PC-3 (cell line): ENCODE measurements around the gene PDPK1.

Experiments
- CTCF ChIP-seq: fragments of 300-600 bp; sonication (generic); conservative IDR thresholded peaks from 2 replicates; pipeline ENCODE4 v1.5.1; 2017; ENCODE audit warnings: antibody characterized with exemption, low read depth, mild to moderate bottlenecking, low read length
- EZH2 ChIP-seq: fragments of 300-600 bp; sonication (generic); IDR thresholded peaks from one replicate; pipeline ENCODE4 v1.6.1; 2017; ENCODE audit warnings: antibody characterized with exemption, mild to moderate bottlenecking, low read length; ENCODE audit not compliant: unreplicated experiment
- EZH2phosphoT487 ChIP-seq: fragments of 300-600 bp; sonication (generic); IDR thresholded peaks from 2 replicates; pipeline ENCODE4 v1.6.1; 2018; ENCODE audit warnings: mild to moderate bottlenecking, antibody characterized with exemption, low read length, borderline replicate concordance

- TF ChIP-seq EZH2phosphoT487, result no peak
- TF ChIP-seq EZH2, result no peak
- no peak for TF ChIP-seq CTCF
Measured at GRCh38 chr16:2517954-2518605, 19.7 kb upstream of the PDPK1 start.
